Vagina (tissue), 2 donors: ENCODE data around the gene MAK. TPM values are rescaled to one million over a fixed set of nuclear protein-coding genes. Genes with fewer than 3 reads are reported as not detected.
A peak's percentile ranks its signal among the peaks of the same experiment; 100 is the strongest.
"Not testable (repeated sequence)": the region's sequence is repeated elsewhere in the genome, so short reads cannot be mapped to it uniquely, and the experiment has no call there.

ENCODE experiments used
- DNase-seq, 2 donors: peaks; one replicate each; pipeline ENCODE4 v3.0.0-alpha.2; 2017; ENCODE audit errors: extremely low spot score in 2 of 2
- H3K27ac ChIP-seq: fragments of 200-600 bp; sonication (generic); one replicate; pipeline ENCODE4 v1.5.1; 2019
- H3K27me3 ChIP-seq: fragments of 200-600 bp; sonication (generic); one replicate; pipeline ENCODE4 v1.5.1; 2019
- H3K36me3 ChIP-seq, 2 donors: fragments of 200-600 bp; sonication (generic); one replicate each; pipeline ENCODE4 v1.5.1; 2017 to 2019
- H3K4me1 ChIP-seq: fragments of 200-600 bp; sonication (generic); one replicate; pipeline ENCODE4 v1.5.1; 2019
- H3K4me3 ChIP-seq, 2 donors: fragments of 200-600 bp; sonication (generic); 1 replicate in 1 of 2; 2 replicates in 1 of 2; pipeline ENCODE4 v1.5.1; 2016 to 2019
- H3K9me3 ChIP-seq: fragments of 200-600 bp; sonication (generic); one replicate; pipeline ENCODE4 v1.5.1; 2019
- CTCF ChIP-seq, 3 experiments: fragments of 450-650 bp in 2 of 3; fragments of 200-600 bp in 1 of 3; sonication (generic) in 1 of 3; IDR thresholded peaks; one replicate each; pipeline ENCODE4 v1.5.1; 2017 to 2019; ENCODE audit warnings: antibody characterized with exemption in 3 of 3, mild to moderate bottlenecking in 2 of 3, moderate library complexity in 2 of 3
- POLR2A ChIP-seq, 2 donors: fragments of 450-650 bp; IDR thresholded peaks; one replicate each; pipeline ENCODE4 v1.6.1; 2017; ENCODE audit warnings: antibody characterized with exemption in 2 of 2, mild to moderate bottlenecking in 2 of 2, moderate library complexity in 2 of 2
- POLR2AphosphoS5 ChIP-seq, 2 donors: sonication (generic); formaldehyde crosslinking; IDR thresholded peaks; one replicate each; pipeline ENCODE4 v1.9.0; 2017; ENCODE audit warnings: antibody characterized with exemption in 2 of 2, mild to moderate bottlenecking in 2 of 2, low read depth in 1 of 2; ENCODE audit not compliant: insufficient read depth in 1 of 2
- intact Hi-C: fragments of 100-400 bp; cut with DNase I; formaldehyde crosslinking; loops from one replicate; pipeline ENCODE4 v1.15.1; 2023
- total RNA-seq: library from RNA; depleted of rRNA; stranded (reverse); fragments of >200 nt; gene quantifications from one replicate; pipeline ENCODE4 v1.2.3, GENCODE V29; 2016

The MAK gene
- total RNA-seq, 1 donor from 2014 or later, result 0.25 TPM

GRCh38 chr6:10722820-10723566, 115.3 kb downstream of the MAK start, which contains the start of gene TMEM14C:
TMEM14C (plus strand) TSS chr6:10723070; CDS start chr6:10724614, 1,544 bp downstream.
- peak in 1 of 2 donors; percentile 98 for DNase-seq
- Histone ChIP-seq H3K36me3 (peaks cover 0 to 15% of the 10 kb centered on the region in 2 donors), H3K9me3 (no peaks in the 10 kb centered on the region), H3K4me1 (peaks cover 50% of the 10 kb centered on the region), H3K27ac (peak within 1 kb of the TSS; percentile 85), H3K27me3 (no peaks in the 10 kb centered on the region), H3K4me3 (peak within 1 kb of the TSS; percentile 74 to 82)
- TF ChIP-seq CTCF (IDR thresholded peaks at IDR 0.05) (no peak), POLR2AphosphoS5 (IDR thresholded peaks at IDR 0.05; ENCODE audit: insufficient read depth in 1 of 2, low read depth in 1 of 2) (peak; percentile 92 to 94), POLR2A (IDR thresholded peaks at IDR 0.05) (peak in 1 of 2 donors; percentile 69)
- intact Hi-C loops, result loop anchor here (2.0 kb wide), 1 partner anchor 24 kb away; the partner anchor contains the start of gene TMEM14B

GRCh38 chr6:10722570-10722819, 115.8 kb downstream of the MAK start:
- TF ChIP-seq POLR2AphosphoS5 (IDR thresholded peaks at IDR 0.05; ENCODE audit: insufficient read depth in 1 of 2, low read depth in 1 of 2) (no peak), CTCF (IDR thresholded peaks at IDR 0.05) (no peak), POLR2A (IDR thresholded peaks at IDR 0.05) (no peak)
- DNase-seq, result no peak
- intact Hi-C loops, result loop anchor here (2.0 kb wide), 1 partner anchor 24 kb away; the partner anchor contains the start of gene TMEM14B
- no peaks in the 10 kb centered on the region for H3K27me3 ChIP-seq
- peaks cover 0 to 15% of the 10 kb centered on the region in 2 donors for H3K36me3 ChIP-seq
- peaks cover 50% of the 10 kb centered on the region for H3K4me1 ChIP-seq
- peak overlapping the region; percentile 74 to 82 for H3K4me3 ChIP-seq
- no peaks in the 10 kb centered on the region for H3K9me3 ChIP-seq
- H3K27ac ChIP-seq, result peak overlapping the region; percentile 85

GRCh38 chr6:10721850-10722569, 116.3 kb downstream of the MAK start:
- Histone ChIP-seq H3K36me3 (peaks cover 0 to 15% of the 10 kb centered on the region in 2 donors), H3K27me3 (no peaks in the 10 kb centered on the region), H3K9me3 (no peaks in the 10 kb centered on the region), H3K27ac (peak overlapping the region; percentile 85), H3K4me3 (peak overlapping the region; percentile 74 to 82), H3K4me1 (peaks cover 50% of the 10 kb centered on the region)
- DNase-seq, result no peak
- intact Hi-C loops, result loop anchor here (2.0 kb wide), 1 partner anchor 25 kb away; the partner anchor contains the start of gene TMEM14B
- TF ChIP-seq CTCF (IDR thresholded peaks at IDR 0.05) (no peak), POLR2A (IDR thresholded peaks at IDR 0.05) (no peak), POLR2AphosphoS5 (IDR thresholded peaks at IDR 0.05; ENCODE audit: insufficient read depth in 1 of 2, low read depth in 1 of 2) (no peak)

- H3K27me3 ChIP-seq, H3K9me3 ChIP-seq, intact Hi-C loops, DNase-seq: not testable (repeated sequence)
- peak overlapping the region; percentile 85 for H3K27ac ChIP-seq
- H3K4me3 ChIP-seq, result peak overlapping the region; percentile 46 to 59
- H3K36me3 ChIP-seq, result peaks cover 0 to 11% of the 10 kb centered on the region in 2 donors
- H3K4me1 ChIP-seq, result peaks cover 48% of the 10 kb centered on the region
Observed at GRCh38 chr6:10720960-10721849, 117.1 kb downstream of the MAK start.
